ENCODE data around the gene MORC4.

DNA sequence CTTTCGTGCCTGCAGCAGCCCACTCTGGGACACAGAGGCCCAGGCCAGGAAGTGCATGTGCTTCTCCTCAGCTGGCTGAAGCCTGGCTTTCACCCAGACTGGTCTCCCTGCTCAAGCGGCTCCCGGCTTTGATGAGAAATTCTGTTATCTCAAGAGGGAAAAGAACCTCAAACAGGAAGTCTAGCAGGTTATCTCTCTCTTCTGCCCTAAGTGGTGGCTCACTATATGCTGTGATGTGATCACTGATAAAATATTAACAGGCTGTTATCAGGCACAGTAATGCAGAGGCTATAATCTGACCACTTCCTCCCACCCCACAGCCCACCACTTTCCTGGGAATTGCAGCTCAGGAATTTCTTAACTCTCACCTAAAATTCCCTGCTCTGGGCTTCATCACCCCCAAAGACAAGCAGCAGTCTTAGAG lies 66.5 kb downstream of the MORC4 start:
- TF ChIP-seq, protein P1, sequence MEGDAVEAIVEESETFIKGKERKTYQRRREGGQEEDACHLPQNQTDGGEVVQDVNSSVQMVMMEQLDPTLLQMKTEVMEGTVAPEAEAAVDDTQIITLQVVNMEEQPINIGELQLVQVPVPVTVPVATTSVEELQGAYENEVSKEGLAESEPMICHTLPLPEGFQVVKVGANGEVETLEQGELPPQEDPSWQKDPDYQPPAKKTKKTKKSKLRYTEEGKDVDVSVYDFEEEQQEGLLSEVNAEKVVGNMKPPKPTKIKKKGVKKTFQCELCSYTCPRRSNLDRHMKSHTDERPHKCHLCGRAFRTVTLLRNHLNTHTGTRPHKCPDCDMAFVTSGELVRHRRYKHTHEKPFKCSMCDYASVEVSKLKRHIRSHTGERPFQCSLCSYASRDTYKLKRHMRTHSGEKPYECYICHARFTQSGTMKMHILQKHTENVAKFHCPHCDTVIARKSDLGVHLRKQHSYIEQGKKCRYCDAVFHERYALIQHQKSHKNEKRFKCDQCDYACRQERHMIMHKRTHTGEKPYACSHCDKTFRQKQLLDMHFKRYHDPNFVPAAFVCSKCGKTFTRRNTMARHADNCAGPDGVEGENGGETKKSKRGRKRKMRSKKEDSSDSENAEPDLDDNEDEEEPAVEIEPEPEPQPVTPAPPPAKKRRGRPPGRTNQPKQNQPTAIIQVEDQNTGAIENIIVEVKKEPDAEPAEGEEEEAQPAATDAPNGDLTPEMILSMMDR (IDR thresholded peaks at IDR 0.05; ENCODE audit: low read depth, low read length) = no peak
- TF ChIP-seq POLR2A (IDR thresholded peaks at IDR 0.05; ENCODE audit: extremely low read depth, insufficient read length) = no peak
- TF ChIP-seq, protein P2, sequence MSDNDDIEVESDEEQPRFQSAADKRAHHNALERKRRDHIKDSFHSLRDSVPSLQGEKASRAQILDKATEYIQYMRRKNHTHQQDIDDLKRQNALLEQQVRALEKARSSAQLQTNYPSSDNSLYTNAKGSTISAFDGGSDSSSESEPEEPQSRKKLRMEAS (IDR thresholded peaks at IDR 0.05; ENCODE audit: low read depth, low read length) = no peak

All from NB4 (cell line).